Measurements from ENCODE around the gene PLIN5. TPM values are rescaled to one million over a fixed set of nuclear protein-coding genes. Genes with fewer than 3 reads are reported as not detected.

PLIN5 gene
- total and polyA plus RNA-seq, 7 donors: 14.5 to 143 (median 96.1) TPM

DNA sequence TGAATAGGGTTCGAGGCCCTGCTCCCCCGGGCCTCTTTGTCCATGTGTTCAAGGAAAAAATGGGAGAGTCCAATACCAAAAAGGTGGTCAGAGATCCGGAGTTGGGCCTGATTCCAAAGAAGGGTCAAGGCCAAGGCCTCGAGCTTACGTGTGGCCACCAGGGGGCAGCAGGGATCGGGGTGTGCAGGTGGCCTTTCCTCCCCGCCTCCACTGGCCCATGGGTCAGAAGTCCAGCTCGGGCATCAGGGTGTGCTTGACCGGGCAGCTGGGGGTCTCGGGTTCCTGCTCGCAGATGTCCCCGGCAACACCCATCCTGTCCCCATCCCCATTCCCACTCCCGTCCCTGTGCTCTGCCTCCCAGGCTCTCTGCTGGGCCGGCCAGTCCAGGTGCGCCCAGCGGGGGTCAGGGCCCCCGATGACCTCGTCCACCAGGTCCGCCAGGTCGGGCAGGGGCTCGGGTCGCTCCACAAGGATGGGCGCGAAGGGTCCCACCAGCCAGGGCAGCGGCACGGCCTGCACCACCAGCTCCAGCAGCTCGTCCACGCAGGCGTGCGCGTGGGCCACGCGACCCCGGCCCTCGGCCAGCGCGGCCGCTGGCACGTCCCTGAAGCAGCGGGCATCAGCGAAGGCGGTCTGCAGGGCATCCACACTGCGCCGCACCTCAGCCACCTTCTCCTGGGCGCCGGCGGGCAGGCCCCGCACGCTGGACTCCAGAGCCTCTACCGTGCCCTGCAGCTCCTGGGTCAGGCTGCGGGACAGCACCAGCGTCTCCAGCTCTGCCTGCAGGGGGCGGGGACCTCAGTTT, 11.5 kb downstream of the PLIN5 start:
- Histone ChIP-seq H3K36me3 (ENCODE audit: insufficient read depth in 1 of 2, low read depth in 1 of 2) (peaks cover 0 to 72% of the 10 kb centered on the region in 2 donors), H3K4me1 (peaks cover 10% of the 10 kb centered on the region), H3K4me3 (no peak overlapping the region), H3K27ac (no peak overlapping the region), H3K9me3 (no peaks in the 10 kb centered on the region), H3K27me3 (ENCODE audit: insufficient read depth in 3 of 3, low read length in 2 of 3) (no peaks in the 10 kb centered on the region)
- ATAC-seq (peak; percentile 17 to 38 (median 27)), DNase-seq (peak; percentile 71 to 87)
- intact Hi-C loops (cut with DNase I): loop anchor here in 1 of 2 donors (10.0 kb wide), 1 partner anchor 259 kb away; no protein-coding TSS in a partner anchor
- WGBS, 3 donors: 74 to 77% (median 76%) methylated on average over 44 to 53 of the region's 53 CpGs
- TF ChIP-seq, protein P1, sequence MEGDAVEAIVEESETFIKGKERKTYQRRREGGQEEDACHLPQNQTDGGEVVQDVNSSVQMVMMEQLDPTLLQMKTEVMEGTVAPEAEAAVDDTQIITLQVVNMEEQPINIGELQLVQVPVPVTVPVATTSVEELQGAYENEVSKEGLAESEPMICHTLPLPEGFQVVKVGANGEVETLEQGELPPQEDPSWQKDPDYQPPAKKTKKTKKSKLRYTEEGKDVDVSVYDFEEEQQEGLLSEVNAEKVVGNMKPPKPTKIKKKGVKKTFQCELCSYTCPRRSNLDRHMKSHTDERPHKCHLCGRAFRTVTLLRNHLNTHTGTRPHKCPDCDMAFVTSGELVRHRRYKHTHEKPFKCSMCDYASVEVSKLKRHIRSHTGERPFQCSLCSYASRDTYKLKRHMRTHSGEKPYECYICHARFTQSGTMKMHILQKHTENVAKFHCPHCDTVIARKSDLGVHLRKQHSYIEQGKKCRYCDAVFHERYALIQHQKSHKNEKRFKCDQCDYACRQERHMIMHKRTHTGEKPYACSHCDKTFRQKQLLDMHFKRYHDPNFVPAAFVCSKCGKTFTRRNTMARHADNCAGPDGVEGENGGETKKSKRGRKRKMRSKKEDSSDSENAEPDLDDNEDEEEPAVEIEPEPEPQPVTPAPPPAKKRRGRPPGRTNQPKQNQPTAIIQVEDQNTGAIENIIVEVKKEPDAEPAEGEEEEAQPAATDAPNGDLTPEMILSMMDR (IDR thresholded peaks at IDR 0.05): peak; percentile 64

GRCh38 chr19:4522291-4523002, 12.6 kb downstream of the PLIN5 start:
- intact Hi-C loops (cut with DNase I): loop anchor here in 1 of 2 donors (1.0 to 10.0 kb wide), 2 partner anchors 113 to 258 kb away; no protein-coding TSS in a partner anchor
- 88 to 90% (median 88%) methylated on average over 15 of the region's 15 CpGs for WGBS, 3 donors

DNA sequence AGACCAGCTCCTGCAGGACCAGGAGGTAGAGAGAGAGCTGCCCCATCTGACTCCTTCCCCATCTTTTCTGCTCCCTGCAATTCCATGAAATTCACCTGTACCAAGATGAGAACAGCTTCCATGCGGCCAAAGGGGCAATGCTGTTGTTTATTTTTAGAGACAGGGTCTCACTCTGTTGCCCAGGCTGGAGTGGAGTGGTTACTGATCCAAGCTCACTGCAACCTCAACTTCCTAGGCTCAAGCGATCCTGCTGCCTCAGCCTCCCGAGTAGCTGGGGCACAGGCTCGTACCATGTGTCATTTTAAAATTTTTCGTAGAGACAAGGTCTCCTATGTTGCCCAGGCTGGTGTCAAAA, 13.2 kb downstream of the PLIN5 start:
- peaks cover 0 to 63% of the 10 kb centered on the region in 2 donors for H3K36me3 ChIP-seq (ENCODE audit: insufficient read depth in 1 of 2, low read depth in 1 of 2)

More at GRCh38 chr19:4522291-4523002, 12.6 kb downstream of the PLIN5 start:
- H3K4me3 ChIP-seq: no peak overlapping the region
- peaks cover 0 to 66% of the 10 kb centered on the region in 2 donors for H3K36me3 ChIP-seq (ENCODE audit: insufficient read depth in 1 of 2, low read depth in 1 of 2)
- peak overlapping the region; percentile 36 for H3K27ac ChIP-seq
- ATAC-seq (no peak), DNase-seq (no peak)
- TF ChIP-seq, protein P1 (IDR thresholded peaks at IDR 0.05): no peak
- peaks cover 12% of the 10 kb centered on the region for H3K4me1 ChIP-seq
- no peaks in the 10 kb centered on the region for H3K9me3 ChIP-seq
- no peaks in the 10 kb centered on the region for H3K27me3 ChIP-seq (ENCODE audit: insufficient read depth in 3 of 3, low read length in 2 of 3)

DNA sequence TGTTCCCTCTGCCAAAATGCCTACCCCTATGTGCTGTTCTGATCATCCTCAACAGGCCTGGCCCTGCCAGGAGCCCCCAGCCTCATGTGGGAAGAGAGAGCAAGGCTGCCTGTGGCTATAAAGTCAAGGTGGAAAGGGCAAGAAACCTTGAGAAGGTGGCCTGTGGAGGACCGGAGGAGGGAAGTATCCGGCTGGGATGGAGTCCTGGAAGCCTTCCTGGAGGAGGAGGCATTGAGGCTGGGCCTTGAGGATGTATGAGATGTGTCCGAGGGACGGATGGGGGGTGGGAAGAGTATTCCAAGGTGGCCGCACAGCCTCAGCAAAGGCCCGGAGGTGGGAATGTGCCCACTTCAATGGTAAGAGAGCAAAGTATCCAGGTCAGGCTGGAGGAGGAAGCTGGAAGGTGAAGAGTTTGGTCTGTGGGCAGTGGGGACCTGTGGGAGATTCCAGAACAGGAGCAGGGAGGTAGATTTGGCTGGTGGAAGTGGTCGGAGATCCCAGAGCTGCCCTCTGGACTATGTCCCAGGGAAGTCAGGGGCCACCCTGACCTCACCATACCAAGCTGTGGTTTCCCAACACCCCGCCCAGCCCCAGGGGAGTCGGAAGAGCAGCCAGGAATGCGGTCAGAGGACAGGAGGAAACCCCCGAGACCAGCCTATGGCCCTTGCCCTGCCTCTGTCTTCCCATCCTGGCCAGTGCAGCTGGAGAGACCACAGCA, 13.7 kb downstream of the PLIN5 start:
- Histone ChIP-seq H3K4me1 (peaks cover 21% of the 10 kb centered on the region), H3K36me3 (ENCODE audit: insufficient read depth in 1 of 2, low read depth in 1 of 2) (peaks cover 0 to 60% of the 10 kb centered on the region in 2 donors), H3K9me3 (no peaks in the 10 kb centered on the region), H3K27me3 (ENCODE audit: insufficient read depth in 3 of 3, low read length in 2 of 3) (no peaks in the 10 kb centered on the region), H3K4me3 (no peak overlapping the region), H3K27ac (peak overlapping the region; percentile 36)
- ATAC-seq (no peak), DNase-seq (no peak)
- intact Hi-C loops (cut with DNase I): loop anchor here in 1 of 2 donors (10.0 kb wide), 1 partner anchor 257 kb away; no protein-coding TSS in a partner anchor
- 79 to 91% (median 81%) methylated on average over 9 to 11 of the region's 11 CpGs for WGBS, 3 donors
- TF ChIP-seq, protein P1 (IDR thresholded peaks at IDR 0.05): no peak

More for the DNA sequence above, 13.2 kb downstream of the PLIN5 start:
- H3K4me3 ChIP-seq: no peak overlapping the region
- DNase-seq (no peak), ATAC-seq (no peak)
- peaks cover 16% of the 10 kb centered on the region for H3K4me1 ChIP-seq
- H3K9me3 ChIP-seq: no peaks in the 10 kb centered on the region
- H3K27me3 ChIP-seq (ENCODE audit: insufficient read depth in 3 of 3, low read length in 2 of 3): no peaks in the 10 kb centered on the region
- intact Hi-C loops (cut with DNase I): loop anchor here in 1 of 2 donors (1.0 to 10.0 kb wide), 2 partner anchors 113 to 257 kb away; no protein-coding TSS in a partner anchor
- 86 to 93% (median 90%) methylated on average over 5 of the region's 5 CpGs for WGBS, 3 donors
- TF ChIP-seq, protein P1 (IDR thresholded peaks at IDR 0.05): no peak
- H3K27ac ChIP-seq: peak overlapping the region; percentile 36
